ENCODE results near the gene HNRNPUL1. TPM values are rescaled to one million over a fixed set of nuclear protein-coding genes. Genes with fewer than 3 reads are reported as not detected.
A peak's percentile ranks its signal among the peaks of the same experiment; 100 is the strongest.

The HNRNPUL1 gene
- total and polyA plus RNA-seq, 2 of the 8 experiments (the other 6 are each of a cell fraction or from before 2014, with no cell fraction given): 99.5 to 264 TPM

GRCh38 chr19:41288673-41289530 lies 24.7 kb downstream of the HNRNPUL1 start:
- peaks cover 3% of the 10 kb centered on the region; the same call in 1 of the 2 replicates for H3K79me1 ChIP-seq (ENCODE audit: low read depth, low read length)
- H3K18ac ChIP-seq (ENCODE audit: extremely low read depth, low read length): no peak overlapping the region; the same call in 1 of the 2 replicates
- H3K27ac ChIP-seq (ENCODE audit: low read depth, low read length): no peak overlapping the region
- POLR2A ChIA-PET (ENCODE audit: partially characterized antibody): interaction anchor here (1.1 to 38.6 kb wide), 6 partner anchors 9 to 37 kb away, joined by 3 to 579 read pairs (median 4); partner anchors contain the start of gene CCDC97
- FAIRE-seq (peak; percentile 71), DNase-seq (ENCODE audit: low read depth in 1 of 2, low spot score in 2 of 2) (no peak)
- no peak overlapping the region for H3K4ac ChIP-seq (replicated peaks; ENCODE audit: insufficient read length, low read depth, low read length)
- H2BK20ac ChIP-seq (ENCODE audit: low read length): no peak overlapping the region
- no peaks in the 10 kb centered on the region for H3K9me3 ChIP-seq (ENCODE audit: insufficient read depth in 2 of 2, low read depth in 1 of 2, low read length in 1 of 2)
- H3K4me2 ChIP-seq (ENCODE audit: insufficient read depth in 1 of 2, low read depth in 2 of 2, low read length in 2 of 2): peak overlapping the region; percentile 0 to 34; a peak in 1 of 4 replicates
- H3K79me2 ChIP-seq (ENCODE audit: control insufficient read depth in 1 of 2, insufficient read depth in 2 of 2, low read length in 2 of 2): peaks cover 0 to 12% of the 10 kb centered on the region in 2 experiments; a peak in 1 of 4 replicates
- no peak overlapping the region for H4K91ac ChIP-seq (replicated peaks; ENCODE audit: insufficient read length, low read length)
- no peak overlapping the region for H3K14ac ChIP-seq (ENCODE audit: insufficient read length)
- peaks cover 0 to 3% (median 1%) of the 10 kb centered on the region in 4 experiments; a peak in 2 of 7 replicates for H3K4me1 ChIP-seq (replicated peaks in 1 of 4; ENCODE audit: control insufficient read depth in 3 of 4, insufficient read depth in 4 of 4, low read length in 3 of 4)
- no peaks in the 10 kb centered on the region for H3K23me2 ChIP-seq (ENCODE audit: low read depth, low read length)
- no peak overlapping the region for H2BK15ac ChIP-seq (ENCODE audit: low read length)
- H3K23ac ChIP-seq (ENCODE audit: insufficient read length): no peak overlapping the region
- H2BK5ac ChIP-seq (ENCODE audit: low read depth, low read length): no peak overlapping the region
- no peak overlapping the region for H2AFZ ChIP-seq (ENCODE audit: low read length)
- H4K20me1 ChIP-seq (replicated peaks in 1 of 2; ENCODE audit: control insufficient read depth in 1 of 2, insufficient read depth in 2 of 2, low read length in 2 of 2): peaks cover 0 to 5% of the 10 kb centered on the region in 2 experiments
- peak overlapping the region in 1 of 4 experiments; percentile 24; a peak in 1 of 8 replicates for H3K4me3 ChIP-seq (ENCODE audit: extremely low read depth in 1 of 4, insufficient read depth in 2 of 4, low read depth in 3 of 4, low read length in 4 of 4)
- no peak overlapping the region for H4K5ac ChIP-seq (ENCODE audit: insufficient read length, low read depth, low read length)
- H2AK5ac ChIP-seq (ENCODE audit: low read depth, low read length): no peak overlapping the region
- no peak overlapping the region for H2BK120ac ChIP-seq (replicated peaks; ENCODE audit: low read depth, low read length)
- no peak overlapping the region for H3K56ac ChIP-seq (replicated peaks; ENCODE audit: insufficient read length, low read depth, low read length)
- H3K36me3 ChIP-seq (ENCODE audit: control insufficient read depth in 2 of 4, insufficient read depth in 4 of 4, low read length in 3 of 4): peaks cover 42 to 86% (median 70%) of the 10 kb centered on the region in 4 experiments
- H4K8ac ChIP-seq (ENCODE audit: extremely low read depth, insufficient read depth, low read length): no peak overlapping the region
- CTCF ChIA-PET (ENCODE audit: partially characterized antibody): interaction anchor here (0.6 to 5.2 kb wide), 4 partner anchors 15 to 146 kb away, joined by 3 to 15 read pairs (median 4); no protein-coding TSS in a partner anchor
- no peaks in the 10 kb centered on the region for H3K27me3 ChIP-seq (replicated peaks in 1 of 4; ENCODE audit: control insufficient read depth in 3 of 4, extremely low read depth in 1 of 4, insufficient read depth in 3 of 4, low read length in 3 of 4)
- no peak overlapping the region for H2BK12ac ChIP-seq (ENCODE audit: low read depth, low read length)
- H3K9ac ChIP-seq (replicated peaks in 1 of 4; ENCODE audit: extremely low read depth in 1 of 4, low read depth in 3 of 4, low read length in 3 of 4): no peak overlapping the region
- WGBS, 2 experiments (ENCODE audit: extremely low coverage in 1 of 2, insufficient coverage in 1 of 2, insufficient read length in 1 of 2, insufficient replicate concordance in 2 of 2, low coverage in 1 of 2, low lambda C conversion rate in 2 of 2, missing lambda C conversion rate in 1 of 2): 81% methylated on average over 3 of the region's 3 CpGs; no CpG with 5 or more reads in 1 of the 2 experiments
- TF ChIP-seq CBX5 (IDR thresholded peaks at IDR 0.05; ENCODE audit: low read depth, low read length) (no peak), POU5F1 (IDR thresholded peaks at IDR 0.05; ENCODE audit: low read depth, low read length) (no peak), SRF (IDR thresholded peaks at IDR 0.05; ENCODE audit: low read depth, low read length) (no peak), CBX8 (IDR thresholded peaks at IDR 0.05; ENCODE audit: borderline replicate concordance, low read depth, low read length) (no peak), KDM5A (IDR thresholded peaks at IDR 0.05; ENCODE audit: low read length) (no peak), SP4 (IDR thresholded peaks at IDR 0.05; ENCODE audit: low read length) (no peak), EGR1 (IDR thresholded peaks at IDR 0.05; ENCODE audit: borderline replicate concordance, low read depth, low read length) (no peak), NANOG (IDR thresholded peaks at IDR 0.05; ENCODE audit: insufficient read depth, low read depth, low read length, poor library complexity, severe bottlenecking) (no peak), HDAC2 (IDR thresholded peaks at IDR 0.05; ENCODE audit: borderline replicate concordance in 1 of 2, low read depth in 2 of 2, low read length in 2 of 2) (no peak), PHF8 (conservative IDR thresholded peaks at IDR 0.05; ENCODE audit: low read depth, low read length) (no peak), SAP30 (IDR thresholded peaks at IDR 0.05; ENCODE audit: insufficient read depth, insufficient replicate concordance, low read length) (no peak)
